ENCODE results near the gene FAM76A. TPM values are rescaled to one million over a fixed set of nuclear protein-coding genes. Genes with fewer than 3 reads are reported as not detected.

The FAM76A gene
- total RNA-seq, 4 donors from 2014 or later: 4.9 to 14.7 (median 9.5) TPM

DNA sequence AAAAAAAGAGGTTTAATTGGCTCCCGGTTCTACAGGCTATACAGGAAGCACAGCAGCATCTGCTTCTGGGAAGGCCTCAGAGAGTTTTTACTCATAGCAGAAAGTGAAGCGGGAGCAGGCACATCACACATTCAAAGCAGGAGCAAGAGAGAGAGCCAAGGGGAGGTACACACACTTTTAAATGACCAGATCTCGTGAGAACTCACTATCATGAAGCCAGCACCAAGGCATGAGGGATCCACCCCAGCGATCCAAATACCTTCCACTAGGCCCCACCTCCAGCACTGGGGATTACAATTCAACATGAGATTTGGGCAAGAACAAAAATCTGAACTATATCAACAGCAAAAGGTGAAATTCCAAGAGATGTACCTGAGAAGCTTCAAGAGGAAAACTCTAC is 20.8 kb upstream of the FAM76A start:
- H3K36me3 ChIP-seq: no peaks in the 10 kb centered on the region
- H3K9me3 ChIP-seq: peaks cover 0 to 6% (median 0%) of the 10 kb centered on the region in 3 donors
- 57 to 74% methylated on average over 4 of the region's 4 CpGs for WGBS, 2 donors
- no peaks in the 10 kb centered on the region for H3K4me1 ChIP-seq
- no peak for DNase-seq
- H3K27me3 ChIP-seq: no peaks in the 10 kb centered on the region
- no peak overlapping the region for H3K4me3 ChIP-seq
- no peak overlapping the region for H3K27ac ChIP-seq
- intact Hi-C loops (cut with DNase I): no loop called here
- no peak for TF ChIP-seq CTCF (IDR thresholded peaks at IDR 0.05)

- Histone ChIP-seq H3K36me3 (no peaks in the 10 kb centered on the region), H3K9me3 (peaks cover 0 to 6% (median 0%) of the 10 kb centered on the region in 3 donors), H3K27me3 (no peaks in the 10 kb centered on the region), H3K4me1 (no peaks in the 10 kb centered on the region), H3K4me3 (no peak overlapping the region), H3K27ac (no peak overlapping the region)
- 56 to 69% methylated on average over 2 of the region's 2 CpGs for WGBS, 2 donors
- no peak for TF ChIP-seq CTCF (IDR thresholded peaks at IDR 0.05)
- no peak for TF ChIP-seq POLR2A (IDR thresholded peaks at IDR 0.05)
- no peak for DNase-seq
- intact Hi-C loops (cut with DNase I): no loop called here
Measured at GRCh38 chr1:27705545-27705944, 20.2 kb upstream of the FAM76A start.

GRCh38 chr1:27710574-27710973 is 15.2 kb upstream of the FAM76A start:
- 92% methylated on average over 2 of the region's 2 CpGs for WGBS, 2 donors
- no peak for DNase-seq
- Histone ChIP-seq H3K36me3 (no peaks in the 10 kb centered on the region), H3K27me3 (no peaks in the 10 kb centered on the region), H3K4me3 (no peak overlapping the region), H3K4me1 (peaks cover 0 to 4% (median 0%) of the 10 kb centered on the region in 3 donors), H3K27ac (no peak overlapping the region), H3K9me3 (peaks cover 0 to 6% (median 0%) of the 10 kb centered on the region in 3 donors)
- intact Hi-C loops (cut with DNase I): no loop called here
- TF ChIP-seq POLR2A (IDR thresholded peaks at IDR 0.05) (no peak), CTCF (IDR thresholded peaks at IDR 0.05) (no peak)

GRCh38 chr1:27713139-27713725 is 12.5 kb upstream of the FAM76A start:
- intact Hi-C loops (cut with DNase I): no loop called here
- Histone ChIP-seq H3K4me3 (no peak overlapping the region), H3K27me3 (no peaks in the 10 kb centered on the region), H3K9me3 (peaks cover 0 to 6% (median 0%) of the 10 kb centered on the region in 3 donors), H3K27ac (no peak overlapping the region), H3K36me3 (no peaks in the 10 kb centered on the region), H3K4me1 (peaks cover 0 to 4% (median 0%) of the 10 kb centered on the region in 3 donors)
- DNase-seq: no peak
- WGBS, 2 donors: 58 to 59% methylated on average over 3 of the region's 3 CpGs
- TF ChIP-seq POLR2A (IDR thresholded peaks at IDR 0.05) (no peak), CTCF (IDR thresholded peaks at IDR 0.05) (no peak)

- Histone ChIP-seq H3K4me1 (peaks cover 0 to 5% (median 0%) of the 10 kb centered on the region in 3 donors), H3K4me3 (no peak overlapping the region), H3K9me3 (peaks cover 0 to under 1% (median 0%) of the 10 kb centered on the region in 3 donors), H3K27me3 (no peaks in the 10 kb centered on the region), H3K27ac (no peak overlapping the region), H3K36me3 (no peaks in the 10 kb centered on the region)
- intact Hi-C loops (cut with DNase I): no loop called here
- no peak for TF ChIP-seq POLR2A (IDR thresholded peaks at IDR 0.05)
- TF ChIP-seq CTCF (IDR thresholded peaks at IDR 0.05): no peak
- WGBS, 2 donors: 75 to 82% methylated on average over 3 of the region's 3 CpGs
- DNase-seq: no peak
Measured at GRCh38 chr1:27713869-27714513, 11.8 kb upstream of the FAM76A start.

Measured in esophagus squamous epithelium (tissue), 5 donors.